ENCODE measurements around the gene TDRD6.

DNA sequence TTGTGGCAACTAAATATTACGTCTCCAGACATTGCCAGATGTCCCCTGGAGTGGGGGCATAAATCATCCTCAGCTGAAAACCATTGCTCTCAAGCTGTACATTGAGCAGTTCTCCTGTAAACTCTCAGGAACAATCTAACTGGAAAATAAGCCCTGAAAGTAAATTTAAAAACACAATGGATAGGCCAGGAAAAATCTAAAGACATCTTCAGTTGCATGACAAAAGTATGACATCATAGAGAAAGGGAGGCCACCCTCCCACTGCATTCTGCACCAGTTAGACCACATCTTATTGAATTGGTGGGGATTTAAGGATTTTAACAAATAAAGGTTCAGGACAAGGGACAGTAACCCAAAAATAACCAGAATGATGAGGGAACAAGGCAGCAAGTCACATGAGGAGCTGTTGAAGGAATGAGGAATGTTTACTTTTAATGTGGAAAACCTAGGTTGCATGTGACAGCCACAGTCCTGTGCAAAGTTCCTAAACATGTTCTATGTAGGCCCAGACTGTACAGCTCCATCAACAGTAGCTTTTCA is 42.2 kb downstream of the TDRD6 start:
- TF ChIP-seq, protein P1, sequence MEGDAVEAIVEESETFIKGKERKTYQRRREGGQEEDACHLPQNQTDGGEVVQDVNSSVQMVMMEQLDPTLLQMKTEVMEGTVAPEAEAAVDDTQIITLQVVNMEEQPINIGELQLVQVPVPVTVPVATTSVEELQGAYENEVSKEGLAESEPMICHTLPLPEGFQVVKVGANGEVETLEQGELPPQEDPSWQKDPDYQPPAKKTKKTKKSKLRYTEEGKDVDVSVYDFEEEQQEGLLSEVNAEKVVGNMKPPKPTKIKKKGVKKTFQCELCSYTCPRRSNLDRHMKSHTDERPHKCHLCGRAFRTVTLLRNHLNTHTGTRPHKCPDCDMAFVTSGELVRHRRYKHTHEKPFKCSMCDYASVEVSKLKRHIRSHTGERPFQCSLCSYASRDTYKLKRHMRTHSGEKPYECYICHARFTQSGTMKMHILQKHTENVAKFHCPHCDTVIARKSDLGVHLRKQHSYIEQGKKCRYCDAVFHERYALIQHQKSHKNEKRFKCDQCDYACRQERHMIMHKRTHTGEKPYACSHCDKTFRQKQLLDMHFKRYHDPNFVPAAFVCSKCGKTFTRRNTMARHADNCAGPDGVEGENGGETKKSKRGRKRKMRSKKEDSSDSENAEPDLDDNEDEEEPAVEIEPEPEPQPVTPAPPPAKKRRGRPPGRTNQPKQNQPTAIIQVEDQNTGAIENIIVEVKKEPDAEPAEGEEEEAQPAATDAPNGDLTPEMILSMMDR (conservative IDR thresholded peaks at IDR 0.05; ENCODE audit: low read length), result no peak
- TF ChIP-seq EZH2phosphoT487 (IDR thresholded peaks at IDR 0.05; ENCODE audit: borderline replicate concordance, low read depth, low read length), result no peak
